ENCODE measurements around the gene SLC39A11.
A peak's percentile ranks its signal among the peaks of the same experiment; 100 is the strongest.
"Not testable (repeated sequence)": the region's sequence is repeated elsewhere in the genome, so short reads cannot be mapped to it uniquely, and the experiment has no call there.

SLC39A11 gene

GRCh38 chr17:73092523-73093135 lies at the start of gene SLC39A11:
Gene SLC39A11, minus strand, starts transcription at chr17:73092688. Its CDS starts 3,924 bp downstream, at chr17:73088764.
- ATAC-seq: peak; percentile 98
- peak within 1 kb of the TSS; percentile 98 for H3K27ac Mint-ChIP-seq
- H3K36me3 Mint-ChIP-seq: peaks cover 6% of the 10 kb centered on the region
- no peaks in the 10 kb centered on the region for H3K9me3 Mint-ChIP-seq
- peak; percentile 75 to 92 for DNase-seq (ENCODE audit: low spot score in 2 of 2)
- H3K4me1 Mint-ChIP-seq: peaks cover 42% of the 10 kb centered on the region
- H3K4me3 Mint-ChIP-seq: peak within 1 kb of the TSS; percentile 99

- DNase-seq (ENCODE audit: low spot score in 2 of 2) (no peak), ATAC-seq (no peak)
- Mint-ChIP-seq H3K27ac (no peak overlapping the region), H3K9me3 (peaks cover 7% of the 10 kb centered on the region), H3K4me3 (no peak overlapping the region), H3K36me3 (no peaks in the 10 kb centered on the region), H3K4me1 (peaks cover 16% of the 10 kb centered on the region)
Observed at GRCh38 chr17:73141411-73141810, 48.9 kb upstream of the SLC39A11 start.

GRCh38 chr17:73140566-73140965 lies 48.1 kb upstream of the SLC39A11 start:
- H3K27ac Mint-ChIP-seq: no peak overlapping the region
- H3K9me3 Mint-ChIP-seq: peaks cover 3% of the 10 kb centered on the region
- H3K4me1 Mint-ChIP-seq: peaks cover 16% of the 10 kb centered on the region

GRCh38 chr17:73139296-73139695 lies 46.8 kb upstream of the SLC39A11 start:
- Mint-ChIP-seq H3K36me3 (no peaks in the 10 kb centered on the region), H3K4me1 (peaks cover 16% of the 10 kb centered on the region), H3K9me3 (no peaks in the 10 kb centered on the region), H3K4me3 (no peak overlapping the region), H3K27ac (no peak overlapping the region)
- ATAC-seq (no peak), DNase-seq (ENCODE audit: low spot score in 2 of 2) (no peak)

More at GRCh38 chr17:73140566-73140965, 48.1 kb upstream of the SLC39A11 start:
- DNase-seq (ENCODE audit: low spot score in 2 of 2): no peak
- Mint-ChIP-seq H3K4me3 (no peak overlapping the region), H3K36me3 (no peaks in the 10 kb centered on the region)
- ATAC-seq: no peak

- H3K4me1 Mint-ChIP-seq: peaks cover 12% of the 10 kb centered on the region
- H3K27ac Mint-ChIP-seq: no peak overlapping the region
- ATAC-seq (peak; percentile 39), DNase-seq (ENCODE audit: low spot score in 2 of 2) (no peak)
- no peaks in the 10 kb centered on the region for H3K9me3 Mint-ChIP-seq
- H3K4me3 Mint-ChIP-seq: no peak overlapping the region
- no peaks in the 10 kb centered on the region for H3K36me3 Mint-ChIP-seq
Observed at GRCh38 chr17:73138541-73139138, 46.2 kb upstream of the SLC39A11 start.

GRCh38 chr17:73137376-73137775 lies 44.9 kb upstream of the SLC39A11 start:
- Mint-ChIP-seq H3K4me1 (no peaks in the 10 kb centered on the region), H3K4me3 (no peak overlapping the region), H3K36me3 (no peaks in the 10 kb centered on the region), H3K9me3 (no peaks in the 10 kb centered on the region), H3K27ac (no peak overlapping the region)
- DNase-seq (ENCODE audit: low spot score in 2 of 2) (no peak), ATAC-seq (no peak)

GRCh38 chr17:73135766-73136165 lies 43.3 kb upstream of the SLC39A11 start:
- ATAC-seq: no peak
- Mint-ChIP-seq H3K4me1 (no peaks in the 10 kb centered on the region), H3K4me3 (no peak overlapping the region), H3K27ac (no peak overlapping the region), H3K9me3 (no peaks in the 10 kb centered on the region), H3K36me3 (no peaks in the 10 kb centered on the region)
- DNase-seq (ENCODE audit: low spot score in 2 of 2): no peak

GRCh38 chr17:73133911-73134649 lies 41.6 kb upstream of the SLC39A11 start:
- no peaks in the 10 kb centered on the region for H3K36me3 Mint-ChIP-seq
- no peaks in the 10 kb centered on the region for H3K4me1 Mint-ChIP-seq
- H3K4me3 Mint-ChIP-seq: no peak overlapping the region
- DNase-seq (ENCODE audit: low spot score in 2 of 2): no peak
- no peak overlapping the region for H3K27ac Mint-ChIP-seq
- ATAC-seq: no peak
- H3K9me3 Mint-ChIP-seq: no peaks in the 10 kb centered on the region

GRCh38 chr17:73132085-73132492 lies 39.6 kb upstream of the SLC39A11 start:
- Mint-ChIP-seq H3K36me3 (no peaks in the 10 kb centered on the region), H3K4me1 (no peaks in the 10 kb centered on the region), H3K9me3 (no peaks in the 10 kb centered on the region), H3K4me3 (no peak overlapping the region), H3K27ac (no peak overlapping the region)
- no peak for ATAC-seq
- DNase-seq (ENCODE audit: low spot score in 2 of 2): no peak

GRCh38 chr17:73131439-73131838 lies 39.0 kb upstream of the SLC39A11 start:
- H3K4me3 Mint-ChIP-seq; H3K36me3 Mint-ChIP-seq; ATAC-seq; H3K4me1 Mint-ChIP-seq; H3K27ac Mint-ChIP-seq; DNase-seq (ENCODE audit: low spot score in 2 of 2); H3K9me3 Mint-ChIP-seq: not testable (repeated sequence)

- Mint-ChIP-seq H3K36me3 (no peaks in the 10 kb centered on the region), H3K27ac (no peak overlapping the region)
- no peak for ATAC-seq
Observed at GRCh38 chr17:73130977-73131376, 38.5 kb upstream of the SLC39A11 start.

GRCh38 chr17:73128496-73128895 lies 36.0 kb upstream of the SLC39A11 start:
- no peak for ATAC-seq
- H3K9me3 Mint-ChIP-seq: no peaks in the 10 kb centered on the region
- no peak overlapping the region for H3K27ac Mint-ChIP-seq
- DNase-seq (ENCODE audit: low spot score in 2 of 2): no peak
- no peaks in the 10 kb centered on the region for H3K4me1 Mint-ChIP-seq
- H3K4me3 Mint-ChIP-seq: no peak overlapping the region
- H3K36me3 Mint-ChIP-seq: no peaks in the 10 kb centered on the region

More at GRCh38 chr17:73130977-73131376, 38.5 kb upstream of the SLC39A11 start:
- Mint-ChIP-seq H3K4me1 (no peaks in the 10 kb centered on the region), H3K9me3 (no peaks in the 10 kb centered on the region), H3K4me3 (no peak overlapping the region)
- no peak for DNase-seq (ENCODE audit: low spot score in 2 of 2)

- no peaks in the 10 kb centered on the region for H3K4me1 Mint-ChIP-seq
- no peaks in the 10 kb centered on the region for H3K9me3 Mint-ChIP-seq
- DNase-seq (ENCODE audit: low spot score in 2 of 2) (no peak), ATAC-seq (no peak)
- no peaks in the 10 kb centered on the region for H3K36me3 Mint-ChIP-seq
- no peak overlapping the region for H3K4me3 Mint-ChIP-seq
- no peak overlapping the region for H3K27ac Mint-ChIP-seq
Observed at GRCh38 chr17:73126716-73127473, 34.4 kb upstream of the SLC39A11 start.

GRCh38 chr17:73123606-73124320 lies 31.3 kb upstream of the SLC39A11 start:
- Mint-ChIP-seq H3K4me1 (peaks cover 6% of the 10 kb centered on the region), H3K9me3 (no peaks in the 10 kb centered on the region), H3K27ac (no peak overlapping the region), H3K4me3 (no peak overlapping the region), H3K36me3 (no peaks in the 10 kb centered on the region)
- DNase-seq (ENCODE audit: low spot score in 2 of 2): no peak
- ATAC-seq: no peak
